IMR-90 (cell line): ENCODE results near the gene PGD.

ENCODE experiments used
- RAD21 ChIP-seq: IDR thresholded peaks from 2 replicates; pipeline ENCODE4 v1.6.1; 2012; ENCODE audit warnings: low read length, improper control_type of control experiment
- RFX5 ChIP-seq: IDR thresholded peaks from 2 replicates; pipeline ENCODE4 v1.8.0; 2012; ENCODE audit warnings: low read depth, mild to moderate bottlenecking, low read length, moderate library complexity
- TF ChIP-seq, protein P1 (sequence below): conservative IDR thresholded peaks from 2 replicates; pipeline ENCODE4 v1.5.1; 2012; ENCODE audit warnings: mild to moderate bottlenecking, low read depth, low read length, improper control_type of control experiment
- TF ChIP-seq, protein P2 (sequence below): fragments of 150-350 bp; IDR thresholded peaks from 2 replicates; pipeline ENCODE4 v1.6.1; 2016; ENCODE audit warnings: low read depth, mild to moderate bottlenecking, low read length, moderate library complexity, borderline replicate concordance
- TF ChIP-seq, protein P3 (sequence below): fragments of 150-350 bp; IDR thresholded peaks from 2 replicates; pipeline ENCODE4 v1.6.1; 2017; ENCODE audit warnings: mild to moderate bottlenecking, antibody characterized with exemption, low read length, low read depth

DNA sequence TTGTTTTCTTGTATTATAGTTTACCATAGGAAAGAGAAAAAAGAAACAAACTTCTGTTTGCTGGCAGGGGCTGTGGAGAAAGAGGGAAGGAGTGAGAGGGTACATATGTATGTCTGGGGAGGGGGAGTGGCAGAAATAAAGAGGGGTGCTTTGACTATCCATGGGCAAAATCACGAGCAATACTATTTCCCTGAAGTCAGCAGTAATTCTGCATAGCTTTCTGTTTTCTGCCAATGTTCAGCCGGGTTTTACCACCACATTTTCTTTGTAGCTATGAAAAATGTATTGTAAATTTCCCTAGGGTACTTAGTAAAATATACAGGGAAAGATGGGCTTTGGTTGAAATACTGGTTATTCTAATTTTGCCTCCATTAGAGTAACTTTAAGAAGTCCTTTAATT lies 45.2 kb upstream of the PGD start:
- TF ChIP-seq, protein P1, sequence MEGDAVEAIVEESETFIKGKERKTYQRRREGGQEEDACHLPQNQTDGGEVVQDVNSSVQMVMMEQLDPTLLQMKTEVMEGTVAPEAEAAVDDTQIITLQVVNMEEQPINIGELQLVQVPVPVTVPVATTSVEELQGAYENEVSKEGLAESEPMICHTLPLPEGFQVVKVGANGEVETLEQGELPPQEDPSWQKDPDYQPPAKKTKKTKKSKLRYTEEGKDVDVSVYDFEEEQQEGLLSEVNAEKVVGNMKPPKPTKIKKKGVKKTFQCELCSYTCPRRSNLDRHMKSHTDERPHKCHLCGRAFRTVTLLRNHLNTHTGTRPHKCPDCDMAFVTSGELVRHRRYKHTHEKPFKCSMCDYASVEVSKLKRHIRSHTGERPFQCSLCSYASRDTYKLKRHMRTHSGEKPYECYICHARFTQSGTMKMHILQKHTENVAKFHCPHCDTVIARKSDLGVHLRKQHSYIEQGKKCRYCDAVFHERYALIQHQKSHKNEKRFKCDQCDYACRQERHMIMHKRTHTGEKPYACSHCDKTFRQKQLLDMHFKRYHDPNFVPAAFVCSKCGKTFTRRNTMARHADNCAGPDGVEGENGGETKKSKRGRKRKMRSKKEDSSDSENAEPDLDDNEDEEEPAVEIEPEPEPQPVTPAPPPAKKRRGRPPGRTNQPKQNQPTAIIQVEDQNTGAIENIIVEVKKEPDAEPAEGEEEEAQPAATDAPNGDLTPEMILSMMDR: no peak
- no peak for TF ChIP-seq RAD21
- TF ChIP-seq, protein P2, sequence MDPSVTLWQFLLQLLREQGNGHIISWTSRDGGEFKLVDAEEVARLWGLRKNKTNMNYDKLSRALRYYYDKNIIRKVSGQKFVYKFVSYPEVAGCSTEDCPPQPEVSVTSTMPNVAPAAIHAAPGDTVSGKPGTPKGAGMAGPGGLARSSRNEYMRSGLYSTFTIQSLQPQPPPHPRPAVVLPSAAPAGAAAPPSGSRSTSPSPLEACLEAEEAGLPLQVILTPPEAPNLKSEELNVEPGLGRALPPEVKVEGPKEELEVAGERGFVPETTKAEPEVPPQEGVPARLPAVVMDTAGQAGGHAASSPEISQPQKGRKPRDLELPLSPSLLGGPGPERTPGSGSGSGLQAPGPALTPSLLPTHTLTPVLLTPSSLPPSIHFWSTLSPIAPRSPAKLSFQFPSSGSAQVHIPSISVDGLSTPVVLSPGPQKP: no peak
- TF ChIP-seq RFX5: no peak
- TF ChIP-seq, protein P3, sequence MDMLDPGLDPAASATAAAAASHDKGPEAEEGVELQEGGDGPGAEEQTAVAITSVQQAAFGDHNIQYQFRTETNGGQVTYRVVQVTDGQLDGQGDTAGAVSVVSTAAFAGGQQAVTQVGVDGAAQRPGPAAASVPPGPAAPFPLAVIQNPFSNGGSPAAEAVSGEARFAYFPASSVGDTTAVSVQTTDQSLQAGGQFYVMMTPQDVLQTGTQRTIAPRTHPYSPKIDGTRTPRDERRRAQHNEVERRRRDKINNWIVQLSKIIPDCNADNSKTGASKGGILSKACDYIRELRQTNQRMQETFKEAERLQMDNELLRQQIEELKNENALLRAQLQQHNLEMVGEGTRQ: no peak
